BJ (cell line): ENCODE data around the gene CDH2. TPM values are rescaled to one million over a fixed set of nuclear protein-coding genes. Genes with fewer than 3 reads are reported as not detected.
A peak's percentile ranks its signal among the peaks of the same experiment; 100 is the strongest.

Source experiments
- CTCF ChIA-PET: fragments of 350-600 bp; formaldehyde crosslinking; extraction: SDS; loops from one replicate; lab custom pipeline; 2021; ENCODE audit warnings: antibody characterized with exemption, inconsistent platforms; lab: Yijun Ruan, JAX
- POLR2A ChIA-PET: fragments of 300-600 bp; sonication (Branson Sonifier 250); formaldehyde crosslinking; extraction: SDS; loops from one replicate; lab custom pipeline; 2021; ENCODE audit warnings: antibody characterized with exemption; lab: Charles Lee
- DNase-seq: peaks from one replicate; pipeline ENCODE4 v3.0.0-alpha.2; 2011; ENCODE audit warnings: low read depth
- H3K27me3 ChIP-seq: 2 replicates; pipeline ENCODE4 v1.6.0; 2011; ENCODE audit warnings: low read length; ENCODE audit not compliant: control insufficient read depth, insufficient read depth
- H3K36me3 ChIP-seq: 2 replicates; pipeline ENCODE4 v1.5.1; 2011; ENCODE audit warnings: low read length; ENCODE audit not compliant: control insufficient read depth, insufficient read depth
- H3K4me3 ChIP-seq: 2 replicates; pipeline ENCODE4 v1.5.1; 2011; ENCODE audit warnings: low read depth, mild to moderate bottlenecking, control low read depth, low read length
- CTCF ChIP-seq: IDR thresholded peaks from 2 replicates; pipeline ENCODE4 v1.5.1; 2011; ENCODE audit warnings: low read depth, mild to moderate bottlenecking, control low read depth, inconsistent platforms, low read length, moderate library complexity; ENCODE audit not compliant: insufficient read depth
- polyA plus RNA-seq: library from polyadenylated mRNA; depleted of rRNA; stranded (reverse); fragments of >200 nt; gene quantifications from 2 replicates; pipeline ENCODE4 v1.2.3, GENCODE V29; 2011

CDH2 gene
- polyA plus RNA-seq, 1 experiment = 180 TPM

GRCh38 chr18:27948986-27949385 is 227.9 kb downstream of the CDH2 start:
- Histone ChIP-seq H3K27me3 (no peaks in the 10 kb centered on the region), H3K36me3 (peaks cover 4% of the 10 kb centered on the region), H3K4me3 (no peak overlapping the region)
- CTCF ChIA-PET = no interaction called here
- DNase-seq = no peak
- no peak for TF ChIP-seq CTCF
- POLR2A ChIA-PET = no interaction called here

- TF ChIP-seq CTCF = no peak
- H3K36me3 ChIP-seq = no peaks in the 10 kb centered on the region
- H3K27me3 ChIP-seq = no peaks in the 10 kb centered on the region
- no peak for DNase-seq
- no peak overlapping the region for H3K4me3 ChIP-seq
- POLR2A ChIA-PET = no interaction called here
- CTCF ChIA-PET = interaction anchor here (1.2 kb wide), 1 partner anchor 9 kb away, joined by 3 read pairs; no protein-coding TSS in a partner anchor
Observed at GRCh38 chr18:27942706-27943105, 234.2 kb downstream of the CDH2 start.

GRCh38 chr18:27931535-27931934 is 245.4 kb downstream of the CDH2 start:
- H3K36me3 ChIP-seq = no peaks in the 10 kb centered on the region
- no peaks in the 10 kb centered on the region for H3K27me3 ChIP-seq
- POLR2A ChIA-PET = no interaction called here
- no peak overlapping the region for H3K4me3 ChIP-seq
- CTCF ChIA-PET = no interaction called here
- DNase-seq = no peak
- TF ChIP-seq CTCF = no peak

DNA sequence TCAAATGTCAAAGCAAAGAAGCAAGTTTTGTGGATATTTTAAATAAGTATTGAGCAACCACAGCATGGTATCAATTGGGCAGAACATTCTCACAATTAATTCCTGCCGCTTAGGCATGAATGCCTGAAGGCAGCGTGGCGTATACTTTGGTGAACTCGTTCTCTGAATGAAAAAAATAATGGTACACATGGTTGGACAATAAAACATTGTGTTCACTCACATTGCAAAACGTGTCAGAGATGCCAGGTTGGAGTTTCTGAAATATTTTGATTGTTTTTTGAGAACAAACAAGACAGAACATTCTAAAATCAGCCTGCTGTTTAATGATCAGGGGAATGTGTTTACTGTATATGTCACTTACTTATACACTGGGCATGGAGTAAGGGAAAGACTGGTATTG is 254.2 kb downstream of the CDH2 start:
- Histone ChIP-seq H3K36me3 (no peaks in the 10 kb centered on the region), H3K27me3 (no peaks in the 10 kb centered on the region), H3K4me3 (no peak overlapping the region)
- no peak for DNase-seq
- CTCF ChIA-PET = no interaction called here
- no peak for TF ChIP-seq CTCF
- POLR2A ChIA-PET = no interaction called here

GRCh38 chr18:27921904-27922751 is 254.8 kb downstream of the CDH2 start:
- peak; percentile 27 for DNase-seq
- H3K4me3 ChIP-seq = no peak overlapping the region
- POLR2A ChIA-PET = interaction anchor here (0.6 kb wide), 1 partner anchor 54 kb away, joined by 3 read pairs; no protein-coding TSS in a partner anchor
- CTCF ChIA-PET = interaction anchor here (1.2 kb wide), 1 partner anchor 10 kb away, joined by 3 read pairs; no protein-coding TSS in a partner anchor
- no peaks in the 10 kb centered on the region for H3K27me3 ChIP-seq
- H3K36me3 ChIP-seq = no peaks in the 10 kb centered on the region
- TF ChIP-seq CTCF = no peak
